ENCODE measurements around the gene UBAC2. TPM values are rescaled to one million over a fixed set of nuclear protein-coding genes. Genes with fewer than 3 reads are reported as not detected.

UBAC2 gene
- total RNA-seq, 4 donors from 2014 or later: 43.5 to 59.6 (median 52.0) TPM

GRCh38 chr13:99341969-99342722 is 141.5 kb downstream of the UBAC2 start:
- WGBS, 2 donors: 97 to 98% methylated on average over 16 of the region's 16 CpGs
- TF ChIP-seq EP300 (IDR thresholded peaks at IDR 0.05) (no peak), CTCF (IDR thresholded peaks at IDR 0.05) (no peak), POLR2A (IDR thresholded peaks at IDR 0.05) (no peak)
- no peaks in the 10 kb centered on the region for H3K27me3 ChIP-seq
- no peaks in the 10 kb centered on the region for H3K4me1 ChIP-seq
- no peak overlapping the region for H3K27ac ChIP-seq
- peaks cover 0 to 67% (median 0%) of the 10 kb centered on the region in 3 donors for H3K36me3 ChIP-seq
- H3K4me3 ChIP-seq: no peak overlapping the region
- no peak for DNase-seq (ENCODE audit: low spot score in 2 of 2)
- no peaks in the 10 kb centered on the region for H3K9me3 ChIP-seq

GRCh38 chr13:99342723-99343315 is 142.2 kb downstream of the UBAC2 start:
- Histone ChIP-seq H3K4me3 (no peak overlapping the region), H3K27ac (no peak overlapping the region), H3K4me1 (no peaks in the 10 kb centered on the region), H3K9me3 (no peaks in the 10 kb centered on the region), H3K27me3 (no peaks in the 10 kb centered on the region), H3K36me3 (peaks cover 0 to 73% (median 0%) of the 10 kb centered on the region in 3 donors)
- TF ChIP-seq POLR2A (IDR thresholded peaks at IDR 0.05) (no peak), CTCF (IDR thresholded peaks at IDR 0.05) (no peak), EP300 (IDR thresholded peaks at IDR 0.05) (no peak)
- WGBS, 2 donors: 81 to 88% methylated on average over 9 to 10 of the region's 10 CpGs
- no peak for DNase-seq (ENCODE audit: low spot score in 2 of 2)

GRCh38 chr13:99344610-99345208 is 144.1 kb downstream of the UBAC2 start:
- no peak overlapping the region for H3K4me3 ChIP-seq
- TF ChIP-seq POLR2A (IDR thresholded peaks at IDR 0.05) (no peak), CTCF (IDR thresholded peaks at IDR 0.05) (no peak), EP300 (IDR thresholded peaks at IDR 0.05) (no peak)
- H3K4me1 ChIP-seq: no peaks in the 10 kb centered on the region
- DNase-seq (ENCODE audit: low spot score in 2 of 2): no peak
- 89 to 95% methylated on average over 6 of the region's 6 CpGs for WGBS, 2 donors
- peaks cover 0 to 91% (median 0%) of the 10 kb centered on the region in 3 donors for H3K36me3 ChIP-seq
- H3K9me3 ChIP-seq: no peaks in the 10 kb centered on the region
- H3K27ac ChIP-seq: no peak overlapping the region
- H3K27me3 ChIP-seq: no peaks in the 10 kb centered on the region

GRCh38 chr13:99345345-99345744 is 144.7 kb downstream of the UBAC2 start:
- peaks cover 0 to 88% (median 0%) of the 10 kb centered on the region in 3 donors for H3K36me3 ChIP-seq
- H3K27ac ChIP-seq: no peak overlapping the region
- H3K9me3 ChIP-seq: no peaks in the 10 kb centered on the region
- TF ChIP-seq CTCF (IDR thresholded peaks at IDR 0.05) (no peak), EP300 (IDR thresholded peaks at IDR 0.05) (no peak), POLR2A (IDR thresholded peaks at IDR 0.05) (no peak)
- no peaks in the 10 kb centered on the region for H3K27me3 ChIP-seq
- 88 to 89% methylated on average over 5 of the region's 5 CpGs for WGBS, 2 donors
- no peaks in the 10 kb centered on the region for H3K4me1 ChIP-seq
- H3K4me3 ChIP-seq: no peak overlapping the region
- no peak for DNase-seq (ENCODE audit: low spot score in 2 of 2)

Measured in tibial nerve (tissue), 4 donors.